ENCODE data around the gene PXDN.
"Not testable (repeated sequence)": the region's sequence is repeated elsewhere in the genome, so short reads cannot be mapped to it uniquely, and the experiment has no call there.

The PXDN gene

DNA sequence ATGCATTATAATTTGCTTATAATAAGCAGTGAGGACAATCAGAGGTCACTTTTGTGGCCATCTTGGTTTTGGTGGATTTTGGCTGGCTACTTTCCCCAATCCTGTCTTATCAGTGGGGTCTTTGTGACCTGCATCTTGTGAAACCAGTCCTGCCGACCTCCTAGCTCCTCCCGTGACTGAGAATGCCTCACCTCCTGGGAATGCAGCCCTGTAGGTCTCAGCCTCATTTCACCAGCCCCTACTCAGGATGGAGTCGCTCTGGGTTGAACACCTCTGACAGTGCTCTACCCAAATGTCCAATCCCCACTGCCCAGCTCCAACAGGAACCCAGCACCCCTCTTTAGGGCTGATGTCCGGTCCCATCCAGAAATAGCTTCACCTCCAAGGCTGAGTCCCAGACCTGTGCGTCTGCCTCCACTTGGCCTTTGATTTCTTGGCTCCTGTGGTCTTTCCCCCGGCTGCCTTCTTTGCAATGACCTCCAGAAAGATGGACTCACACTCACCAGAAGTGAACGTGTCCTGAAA, 31.3 kb upstream of the PXDN start:
- no peak for DNase-seq

DNA sequence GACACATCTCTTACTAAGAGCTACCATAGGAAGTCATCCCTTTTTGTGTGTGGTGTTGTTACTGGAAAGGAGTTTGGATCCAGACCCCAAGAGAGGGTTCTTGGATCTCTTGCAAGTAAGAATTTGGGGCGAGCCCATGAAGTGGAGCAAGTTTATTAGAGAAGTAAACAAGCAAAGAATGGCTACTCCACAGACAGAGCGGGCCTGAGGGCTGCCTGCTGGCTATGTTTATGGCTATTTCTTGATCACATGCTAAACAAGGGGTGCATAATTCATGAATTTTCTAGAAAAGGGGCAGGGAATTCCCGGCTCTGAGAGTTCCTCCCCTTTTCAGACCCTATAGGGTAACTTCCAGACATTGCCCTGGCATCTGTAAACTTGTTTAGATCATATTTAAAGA, 30.6 kb upstream of the PXDN start:
- DNase-seq = no peak

DNA sequence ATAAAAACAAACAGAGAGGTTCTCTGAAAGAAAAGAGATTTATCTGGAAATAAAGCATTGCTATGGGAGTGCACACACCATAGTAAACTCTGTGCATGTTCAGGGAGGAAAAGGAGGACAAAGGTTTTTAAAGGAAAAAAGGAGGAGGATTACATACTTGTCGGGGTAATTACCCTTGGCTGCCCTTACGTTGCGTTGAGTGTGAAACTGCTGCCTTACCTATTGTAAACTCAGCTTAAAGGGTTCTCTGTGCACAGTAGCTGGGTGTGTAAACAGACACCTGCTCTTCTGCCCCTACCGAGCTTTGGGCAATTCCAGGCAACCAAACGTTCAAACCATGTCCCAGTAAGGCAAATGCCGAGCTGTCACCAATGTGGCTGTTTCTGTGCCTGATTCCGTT, 29.6 kb upstream of the PXDN start:
- DNase-seq = no peak

DNA sequence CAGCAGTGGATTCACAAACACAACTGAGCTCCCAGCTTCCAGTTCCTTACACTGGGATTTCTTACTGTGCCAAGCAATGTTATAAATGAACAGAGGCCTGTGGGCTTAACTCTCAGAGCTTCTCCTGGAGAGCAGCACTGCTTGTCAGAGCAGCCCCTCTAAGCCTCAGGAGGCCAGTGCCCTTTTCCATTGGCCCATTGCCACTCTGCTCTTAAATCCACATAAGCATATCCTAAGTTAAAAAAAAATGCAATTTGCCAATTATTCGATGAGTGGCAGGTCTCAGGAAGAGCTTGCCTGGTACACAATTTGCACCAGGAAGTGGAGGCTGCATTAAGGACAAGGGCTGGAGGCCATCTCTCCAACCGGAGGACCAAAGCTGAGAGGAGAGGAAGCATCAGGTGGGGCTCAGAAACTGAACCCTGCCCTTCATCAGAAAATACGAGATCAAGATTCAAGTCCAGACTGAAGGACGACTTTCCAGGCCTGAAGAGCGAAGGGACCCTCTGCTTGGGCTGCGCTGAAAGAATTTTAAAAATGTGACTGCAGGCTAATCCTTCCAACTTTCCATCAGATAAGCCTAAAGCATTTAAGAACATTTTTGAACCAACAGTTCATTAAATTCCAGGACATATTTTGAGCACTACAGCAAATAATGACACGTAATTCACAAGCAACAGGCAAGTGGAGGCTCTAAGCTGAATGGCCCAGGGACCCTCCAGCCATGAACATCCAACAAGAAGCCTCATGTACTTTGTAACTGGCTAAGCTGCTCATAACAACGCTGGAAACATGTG, 28.4 kb upstream of the PXDN start:
- no peak for DNase-seq

DNA sequence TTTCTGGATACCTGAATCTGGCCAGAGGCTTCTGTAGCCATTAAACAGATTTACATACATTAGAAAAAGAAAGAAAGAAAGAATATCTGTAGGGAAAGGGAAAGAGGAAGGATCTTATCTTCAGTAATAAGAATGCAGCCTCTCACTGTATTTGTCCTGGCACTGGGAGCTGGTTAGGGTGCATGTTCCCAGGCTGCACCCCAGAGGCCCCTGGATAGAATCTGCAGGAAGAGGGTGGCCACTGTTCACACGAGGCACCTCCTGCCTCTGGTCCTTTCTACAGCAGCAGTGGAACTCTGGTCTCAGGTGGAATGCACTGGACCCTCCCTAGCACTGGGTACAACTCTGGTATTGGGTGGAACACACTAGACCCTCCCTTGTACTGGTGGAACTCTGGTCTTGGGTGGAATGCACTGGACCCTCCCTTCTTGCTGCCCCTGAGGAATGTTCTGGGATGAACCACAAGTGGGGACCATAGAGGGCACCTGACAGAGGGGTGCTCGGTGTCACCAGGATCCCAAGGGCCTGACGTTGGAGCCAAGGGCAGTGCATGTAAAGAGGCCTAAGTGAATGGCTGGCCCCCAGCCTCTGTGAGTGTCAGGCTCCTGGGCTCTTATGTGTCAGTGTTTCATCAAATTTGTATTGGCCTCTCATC, 27.4 kb upstream of the PXDN start:
- no peak for DNase-seq

DNA sequence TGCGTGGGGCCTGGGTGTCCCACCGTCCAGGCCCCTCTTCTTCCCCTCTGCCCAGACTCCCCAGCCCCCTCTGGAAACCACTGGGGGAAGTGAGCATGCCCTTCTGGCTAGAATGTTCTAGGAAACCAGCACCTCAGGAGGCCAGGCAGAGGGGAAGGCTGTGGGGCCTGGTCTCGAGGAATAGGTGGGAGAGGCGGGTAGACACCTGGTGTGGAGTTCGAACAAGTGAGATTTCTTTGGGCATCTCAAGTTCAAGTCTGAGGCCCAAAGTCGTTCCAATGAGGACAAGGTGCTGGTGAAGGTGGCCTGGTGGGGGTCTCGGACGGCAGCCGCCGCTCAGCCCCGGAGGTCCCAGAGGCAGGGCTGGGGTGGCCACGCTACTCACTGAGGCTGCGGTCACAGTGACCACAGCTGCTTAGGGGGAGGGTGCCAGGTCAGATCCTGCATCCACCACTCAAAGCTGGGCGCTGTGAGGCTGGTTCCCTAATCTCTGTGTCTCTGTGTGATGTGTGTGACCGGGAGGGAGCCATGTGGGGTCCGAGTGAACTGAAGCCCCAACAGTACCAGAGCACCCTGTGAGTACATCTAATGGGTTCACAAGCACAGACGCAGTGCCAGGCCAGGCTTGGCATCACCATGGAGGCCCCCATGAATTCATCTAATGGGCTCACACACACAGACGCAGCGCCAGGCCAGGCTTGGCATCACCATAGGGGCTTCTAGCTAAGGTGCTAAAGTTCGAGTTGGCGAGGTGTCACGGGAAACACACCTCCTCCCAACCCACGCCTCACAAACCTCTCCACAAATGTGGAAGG, 26.5 kb upstream of the PXDN start:
- no peak for DNase-seq

DNA sequence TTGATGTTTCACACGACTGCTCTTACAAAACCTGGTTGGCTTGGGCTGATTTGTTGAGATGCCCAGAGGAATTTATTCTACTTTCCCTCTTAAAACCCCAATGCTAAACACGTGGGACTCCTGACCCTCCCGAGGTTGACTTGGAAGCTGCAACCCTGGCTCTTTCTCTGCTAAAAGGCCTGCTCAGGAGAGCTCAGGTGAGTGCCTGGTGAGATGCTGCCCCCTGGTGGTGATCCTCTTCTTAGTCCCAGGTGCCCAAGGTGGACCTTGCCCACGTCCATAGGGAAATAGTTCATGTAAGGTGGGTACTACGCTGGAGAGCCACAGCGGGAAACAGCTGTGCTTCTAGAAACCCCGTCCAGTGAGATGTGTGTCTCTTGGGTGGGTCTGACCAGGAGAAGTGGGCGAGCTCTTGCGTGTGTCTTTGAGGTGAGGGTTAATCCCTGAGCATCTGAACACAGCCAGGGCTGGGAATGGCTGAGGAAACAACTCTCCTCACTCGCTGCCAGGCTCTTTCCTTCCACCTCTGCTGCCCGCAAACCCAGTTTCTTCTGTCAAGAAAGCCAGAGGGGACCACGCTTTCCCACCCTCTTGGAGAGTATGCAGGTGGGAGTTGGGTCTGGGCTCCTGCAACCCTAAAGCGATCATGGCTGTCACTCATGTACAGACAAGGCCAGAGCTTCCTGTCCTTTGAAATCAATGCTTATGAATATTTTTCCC, 25.5 kb upstream of the PXDN start:
- DNase-seq = no peak

DNA sequence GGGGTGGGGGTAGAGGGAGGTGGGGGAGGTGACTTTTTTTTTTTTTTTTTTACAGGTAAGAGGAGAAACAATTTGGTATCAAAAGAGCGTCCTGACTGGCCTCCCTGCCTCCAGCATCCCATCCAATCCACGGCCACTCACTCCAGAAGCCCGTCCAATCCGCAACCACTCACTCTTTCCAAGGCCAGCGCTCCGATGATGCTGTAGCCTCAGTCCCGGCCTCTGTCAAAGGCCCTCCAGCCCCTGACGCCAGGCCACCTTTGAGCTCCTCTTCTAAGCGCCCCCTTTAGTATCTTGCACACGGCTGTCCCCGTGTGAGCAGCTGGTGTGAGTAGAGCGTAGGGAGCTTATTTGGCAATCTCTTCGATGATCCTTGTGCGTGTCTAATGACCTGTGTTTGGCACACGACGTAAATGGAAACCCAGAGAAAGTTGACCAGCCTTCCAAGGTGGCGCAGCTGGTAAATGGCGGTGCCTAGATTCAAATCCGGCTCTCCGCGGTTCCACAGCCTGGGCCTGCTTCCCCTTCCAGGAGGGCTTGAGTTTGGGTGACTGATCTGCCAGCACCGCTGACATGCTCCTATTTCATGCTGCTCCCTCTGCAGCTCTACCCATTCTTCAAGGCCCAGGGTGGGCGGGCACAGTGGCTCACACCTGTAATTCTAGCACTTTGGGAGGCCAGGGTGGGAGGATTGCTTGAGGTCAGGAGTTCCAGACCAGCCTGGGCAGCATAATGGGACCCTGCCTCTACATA, 23.8 kb upstream of the PXDN start:
- no peak for DNase-seq

DNA sequence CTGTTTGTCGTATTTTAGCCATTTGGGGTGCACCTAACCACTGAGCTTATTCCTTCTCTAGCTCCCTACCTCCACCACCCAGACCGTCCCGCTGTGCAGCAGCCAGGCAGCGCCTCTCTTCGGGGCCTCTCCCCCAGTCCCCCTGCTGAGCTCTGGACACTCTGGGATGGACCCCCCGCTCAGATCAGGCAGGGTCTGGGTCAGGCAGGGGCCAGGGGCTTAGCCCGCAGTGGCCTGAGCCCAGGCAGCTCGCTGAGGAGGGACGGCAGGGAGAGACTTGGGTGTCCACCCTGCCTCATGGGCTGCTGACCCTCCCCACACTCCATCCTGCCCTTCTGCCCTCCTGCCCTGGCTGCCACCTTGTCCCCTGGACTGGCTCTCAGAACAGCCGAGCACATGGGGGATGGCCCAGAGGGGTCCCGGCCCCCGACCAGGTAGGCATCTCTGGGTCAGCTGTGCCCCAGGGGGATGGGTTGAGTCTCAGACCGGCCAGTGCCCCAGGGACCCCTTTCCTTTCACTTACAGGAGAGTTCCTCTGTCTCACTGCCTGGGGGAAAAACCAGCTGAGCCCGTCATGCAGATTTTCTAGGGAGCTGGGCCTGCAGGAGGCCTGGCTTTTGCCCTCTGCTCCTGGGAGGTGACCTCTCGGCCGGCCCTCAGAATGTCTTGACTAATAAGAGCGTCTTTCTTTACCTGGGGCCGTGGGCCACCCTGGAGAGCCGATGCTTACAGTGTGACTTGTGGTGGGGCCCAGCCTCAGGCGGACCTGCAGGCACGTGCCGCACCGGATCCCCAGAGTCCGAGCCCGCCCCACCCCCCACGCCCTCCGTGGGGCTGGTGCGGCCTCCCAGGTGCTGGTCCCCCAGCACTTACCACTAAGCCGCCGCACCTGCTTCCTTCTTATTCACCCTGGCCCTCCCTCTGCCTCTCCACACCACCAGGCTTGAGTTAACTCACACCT, 22.8 kb upstream of the PXDN start:
- no peak for DNase-seq

DNA sequence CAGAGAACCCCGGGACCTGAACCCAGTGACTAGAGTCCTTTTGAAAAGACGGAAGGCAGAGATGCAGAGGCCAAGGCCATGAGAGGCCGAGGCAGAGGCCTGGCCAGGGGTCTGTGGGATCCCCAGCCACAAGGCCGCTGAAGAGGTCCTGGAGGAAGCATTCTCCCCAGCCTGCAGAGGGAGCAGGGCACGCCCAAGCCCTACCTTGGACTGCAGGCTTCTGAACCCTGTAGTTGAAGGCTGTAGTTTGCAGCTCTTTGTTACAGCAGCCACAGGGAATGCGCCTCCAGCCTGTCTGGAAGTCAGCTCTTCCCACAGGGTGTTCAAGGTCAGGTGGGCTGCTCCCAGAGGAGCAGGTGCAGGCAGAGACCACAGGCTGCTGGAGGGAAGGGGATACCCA, 22.1 kb upstream of the PXDN start:
- no peak for DNase-seq

DNA sequence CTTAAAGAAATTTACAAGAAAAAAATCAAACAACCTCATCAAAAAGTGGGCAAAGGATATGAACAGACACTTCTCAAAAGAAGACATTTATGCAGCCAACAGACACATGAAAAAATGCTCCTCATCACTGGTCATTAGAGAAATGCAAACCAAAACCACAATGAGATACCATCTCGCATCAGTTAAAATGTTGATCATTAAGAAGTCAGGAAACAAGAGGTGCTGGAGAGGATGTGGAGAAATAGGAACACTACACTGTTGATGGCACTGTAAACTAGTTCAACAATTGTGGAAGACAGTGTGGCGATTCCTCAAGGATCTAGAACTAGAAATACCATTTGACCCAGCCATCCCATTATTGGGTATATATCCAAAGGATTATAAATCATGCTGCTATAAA, 20.9 kb upstream of the PXDN start:
- not testable (repeated sequence) for DNase-seq

DNA sequence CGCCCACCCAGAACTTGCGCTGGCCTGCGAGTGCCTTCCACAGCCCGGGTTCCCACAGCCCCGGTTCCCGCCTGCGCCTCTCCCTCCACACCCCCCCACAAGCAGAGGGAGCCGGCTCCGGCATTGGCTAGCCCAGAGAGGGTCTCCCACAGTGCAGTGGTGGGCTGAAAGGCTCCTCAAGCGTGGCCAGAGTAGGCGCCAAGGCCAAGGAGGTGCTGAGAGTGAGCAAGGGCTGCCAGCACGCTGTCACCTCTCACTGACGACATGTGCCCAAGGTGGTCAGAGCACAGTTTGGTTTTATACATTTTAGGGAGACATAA, 15.3 kb upstream of the PXDN start:
- no peak for DNase-seq

DNA sequence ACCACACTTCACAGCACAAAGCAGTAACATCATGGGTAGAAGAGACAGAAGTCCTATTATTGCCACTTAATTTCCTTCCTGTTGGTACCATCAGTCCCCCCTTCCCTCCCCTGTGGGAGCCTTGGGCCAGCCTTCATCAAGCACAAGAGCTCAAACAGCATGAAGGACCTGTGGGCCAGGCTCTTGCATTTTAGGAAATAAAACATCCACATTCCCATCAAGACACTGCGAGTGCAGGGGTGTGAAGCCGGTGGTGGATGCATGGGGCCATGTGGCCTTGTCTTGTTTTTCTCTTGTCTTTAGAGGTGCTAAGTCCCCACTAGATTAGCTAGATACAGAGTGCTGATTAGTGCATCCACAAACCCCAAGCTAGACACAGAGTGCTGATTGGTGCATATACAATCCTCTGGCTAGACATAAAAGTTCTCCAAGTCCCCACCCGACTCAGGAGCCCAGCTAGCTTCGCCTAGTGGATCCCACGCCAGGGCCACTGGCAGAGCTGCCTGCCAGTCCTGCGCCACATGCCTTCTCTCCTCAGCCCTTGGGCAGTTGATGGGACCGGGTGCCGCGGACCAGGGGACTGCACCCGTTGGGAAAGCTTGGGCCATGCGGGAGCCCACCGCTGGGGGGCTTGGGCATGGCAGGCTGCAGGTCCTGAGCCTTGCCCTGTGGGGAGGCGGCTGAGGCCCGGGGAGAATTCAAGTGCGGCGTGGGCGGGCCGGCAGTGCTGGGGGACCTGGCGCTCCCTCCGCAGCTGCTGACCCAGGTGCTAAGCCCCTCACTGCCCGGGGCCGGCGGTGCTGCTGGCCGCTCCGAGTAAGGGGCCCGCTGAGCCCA, 14.7 kb upstream of the PXDN start:
- no peak for DNase-seq

DNA sequence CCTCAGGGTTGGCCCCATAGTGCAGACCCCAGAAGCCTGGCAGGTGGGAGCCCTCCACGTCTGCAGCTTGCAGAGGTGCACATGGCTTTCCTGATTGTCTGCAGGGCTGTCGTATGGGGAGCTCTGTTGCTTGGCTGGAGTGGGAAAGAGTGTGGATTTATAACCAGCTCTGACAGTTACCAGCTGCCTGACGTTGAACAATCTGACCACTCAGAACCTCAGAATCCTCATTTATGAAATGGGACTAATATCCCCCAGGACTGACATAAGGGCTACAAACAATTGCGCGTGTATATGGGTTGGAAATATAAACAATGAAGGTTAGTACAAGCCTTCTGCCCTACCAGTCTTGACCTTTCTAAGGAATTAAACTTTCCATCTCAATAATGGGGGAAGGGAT, 13.9 kb upstream of the PXDN start:
- DNase-seq = no peak

DNA sequence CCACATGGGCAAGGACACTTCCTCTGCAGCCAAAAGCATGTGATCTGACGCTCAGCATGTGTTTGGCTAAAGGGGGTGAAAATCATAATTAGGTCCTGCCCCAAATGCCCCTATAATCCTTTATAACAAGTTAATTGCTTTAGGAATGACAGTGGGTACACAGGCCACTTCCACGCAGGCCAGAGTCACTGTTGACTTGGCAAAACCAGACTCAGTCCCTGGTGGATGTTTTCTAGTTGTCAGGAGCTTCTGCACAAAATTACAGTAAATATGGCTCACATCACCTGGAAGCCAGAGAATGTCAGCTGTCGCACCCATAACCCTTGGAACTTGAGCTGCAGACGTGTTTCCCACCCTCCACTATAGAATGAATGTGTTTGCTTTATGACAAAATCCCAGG, 13.3 kb upstream of the PXDN start:
- no peak for DNase-seq

DNA sequence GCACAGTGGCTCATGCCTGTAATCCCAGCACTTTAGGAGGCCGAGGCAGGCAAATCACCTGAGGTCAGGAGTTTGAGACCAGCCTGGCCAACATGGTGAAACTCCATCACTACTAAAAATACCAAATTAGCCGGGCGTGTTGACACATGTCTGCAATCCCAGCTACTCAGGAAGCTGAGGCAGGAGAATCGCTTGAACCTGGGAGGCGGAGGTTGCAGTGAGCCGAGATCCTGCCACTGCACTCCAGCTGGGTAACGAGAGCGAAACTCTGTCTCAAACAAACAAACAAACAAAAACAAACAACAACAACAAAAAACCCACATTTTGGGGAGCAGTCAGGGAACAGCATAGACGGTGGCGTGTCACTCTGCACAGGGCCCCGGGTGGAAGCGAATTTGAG, 12.8 kb upstream of the PXDN start:
- DNase-seq = not testable (repeated sequence)

DNA sequence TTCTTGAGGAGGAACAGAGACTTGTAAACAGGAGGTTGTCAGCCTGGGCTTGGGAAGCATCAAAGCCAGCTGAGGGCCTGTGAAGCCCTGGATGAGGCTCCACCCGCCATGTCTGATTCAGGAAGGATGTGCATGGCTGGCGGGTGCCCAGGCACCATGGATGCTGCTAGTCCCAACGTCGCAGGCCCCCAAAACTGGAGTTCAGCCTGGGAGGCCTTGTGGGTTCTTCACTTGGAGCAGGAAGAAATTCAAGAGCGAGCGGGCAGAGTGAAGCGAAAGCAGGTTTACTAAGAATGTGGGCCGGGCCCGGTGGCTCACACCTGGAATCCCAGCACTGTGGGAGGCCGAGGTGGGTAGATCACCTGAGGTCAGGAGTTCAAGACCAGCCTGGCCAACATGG, 12.1 kb upstream of the PXDN start:
- no peak for DNase-seq

DNA sequence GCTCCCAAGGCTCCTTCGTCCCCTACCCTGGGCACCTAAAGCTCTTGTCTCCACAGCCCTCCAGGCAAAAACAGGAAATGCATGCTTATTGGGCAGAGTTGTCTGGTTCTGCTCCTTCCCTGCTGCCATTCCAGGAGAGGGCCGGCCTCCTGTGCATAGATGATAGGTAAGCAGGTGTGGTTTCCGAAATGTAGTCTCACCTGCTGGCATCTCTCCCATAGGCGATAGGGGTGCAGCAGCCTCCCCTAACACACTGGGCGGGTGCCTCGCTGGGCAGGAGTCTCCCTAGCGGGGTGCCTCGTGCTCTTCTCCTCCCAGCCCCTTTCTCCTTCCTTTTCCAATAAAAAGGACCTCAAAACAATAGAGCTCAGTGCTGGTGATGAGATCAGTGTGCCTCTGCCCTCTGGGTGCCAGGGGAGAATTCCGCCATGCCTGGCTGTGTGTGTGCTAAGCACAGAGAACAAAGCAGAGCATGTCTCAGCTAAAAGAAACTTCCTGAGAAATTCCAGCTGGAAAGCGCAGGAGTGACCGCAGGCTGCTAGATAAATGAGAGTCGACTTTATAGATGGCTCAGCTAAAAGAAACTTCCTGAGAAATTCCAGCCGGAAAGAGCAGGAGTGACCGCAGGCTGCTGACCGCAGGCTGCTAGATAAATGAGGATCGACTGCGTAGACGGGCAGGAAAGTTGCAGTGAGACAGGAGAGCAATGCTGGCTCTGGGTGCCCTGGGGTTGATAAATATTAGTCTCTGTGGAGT, 11.3 kb upstream of the PXDN start:
- DNase-seq = no peak

DNA sequence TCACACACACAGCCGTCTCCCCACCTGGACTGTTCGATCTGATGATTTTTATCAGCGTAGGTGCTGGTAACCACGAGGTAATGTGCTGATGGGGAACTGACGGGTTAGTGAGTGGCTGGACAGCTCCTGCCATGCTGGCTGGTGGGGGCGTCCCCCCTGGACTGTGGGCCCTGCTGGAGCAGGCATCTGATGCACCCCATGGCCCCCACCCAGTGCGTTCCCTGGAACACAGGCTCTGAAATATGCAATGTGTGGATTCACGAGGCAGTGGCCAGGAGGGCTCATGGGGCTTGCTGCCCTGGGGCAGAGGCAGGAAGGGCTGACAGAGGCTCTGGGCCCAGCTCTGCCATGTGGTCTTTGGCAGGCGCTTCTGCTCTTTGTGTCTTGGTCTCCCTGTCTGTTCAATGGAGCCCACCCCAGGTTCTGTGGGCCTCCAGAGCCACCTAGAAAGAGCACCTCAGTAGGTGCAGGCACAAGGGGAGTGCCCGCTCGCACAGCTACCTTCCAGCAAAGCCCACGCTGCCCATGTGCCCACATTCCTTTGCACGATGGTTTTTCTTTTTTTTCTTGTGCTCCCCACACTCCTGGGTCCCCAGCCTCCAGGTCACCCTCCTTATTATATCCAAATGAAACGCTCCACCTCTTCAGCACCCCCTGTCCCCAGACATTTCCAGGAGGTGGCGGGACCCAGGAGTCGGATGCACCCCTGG, 10.3 kb upstream of the PXDN start:
- DNase-seq = no peak
